GM18861 (cell line): ENCODE data around the gene LEMD3.

Experiments
- ATAC-seq: cut with Tn5 transposase; IDR thresholded peaks from one replicate; pipeline ENCODE4 v1.9.1; 2021; ENCODE audit not compliant: unreplicated experiment

Gene LEMD3

GRCh38 chr12:65204886-65205525 is 35.6 kb downstream of the LEMD3 start:
- no peak for ATAC-seq

GRCh38 chr12:65205886-65206285 is 36.5 kb downstream of the LEMD3 start:
- ATAC-seq, result no peak

GRCh38 chr12:65208125-65208524 is 38.7 kb downstream of the LEMD3 start:
- no peak for ATAC-seq

- no peak for ATAC-seq
These were observed 39.7 kb downstream of the LEMD3 start for GRCh38 chr12:65208964-65209654.

- ATAC-seq, result peak; percentile 82
These were observed 40.3 kb downstream of the LEMD3 start for GRCh38 chr12:65209655-65210043.

GRCh38 chr12:65217086-65217485 is 47.7 kb downstream of the LEMD3 start:
- no peak for ATAC-seq

- no peak for ATAC-seq
These were observed 51.4 kb downstream of the LEMD3 start for GRCh38 chr12:65220761-65221160.

- no peak for ATAC-seq
These were observed 60.1 kb downstream of the LEMD3 start for GRCh38 chr12:65229441-65229840.

GRCh38 chr12:65232476-65233077 is 63.2 kb downstream of the LEMD3 start:
- ATAC-seq, result peak; percentile 46

- no peak for ATAC-seq
These were observed 67.8 kb downstream of the LEMD3 start for GRCh38 chr12:65237153-65237552.

GRCh38 chr12:65238609-65239008 is 69.2 kb downstream of the LEMD3 start:
- no peak for ATAC-seq

- ATAC-seq, result no peak
These were observed 79.6 kb downstream of the LEMD3 start for GRCh38 chr12:65248656-65249633.

- no peak for ATAC-seq
These were observed 83.1 kb downstream of the LEMD3 start for GRCh38 chr12:65252515-65252914.

- no peak for ATAC-seq
These were observed 88.6 kb downstream of the LEMD3 start for GRCh38 chr12:65257986-65258385.

GRCh38 chr12:65259501-65259900 is 90.1 kb downstream of the LEMD3 start:
- ATAC-seq, result peak; percentile 84

- no peak for ATAC-seq
These were observed 94.4 kb downstream of the LEMD3 start for GRCh38 chr12:65263777-65264176.

GRCh38 chr12:65266408-65266807 is 97.0 kb downstream of the LEMD3 start:
- ATAC-seq, result no peak

- ATAC-seq, result no peak
These were observed 100.2 kb downstream of the LEMD3 start for GRCh38 chr12:65269603-65270002.

- no peak for ATAC-seq
These were observed 105.4 kb downstream of the LEMD3 start for GRCh38 chr12:65274602-65275272.

- ATAC-seq, result no peak
These were observed 106.2 kb downstream of the LEMD3 start for GRCh38 chr12:65275627-65276026.
